HFFc6 (cell line): ENCODE data around the gene KCNK4. TPM values are rescaled to one million over a fixed set of nuclear protein-coding genes. Genes with fewer than 3 reads are reported as not detected.

ENCODE experiments used
- DNase-seq: peaks from one replicate; pipeline ENCODE4 v3.0.0-alpha.2; 2018
- H3K27ac Mint-ChIP-seq: 2 replicates; pipeline ENCODE4 v1.8.0; 2020; ENCODE audit warnings: mild to moderate bottlenecking, mixed read lengths
- H3K27me3 Mint-ChIP-seq: 2 replicates; pipeline ENCODE4 v1.8.0; 2021; ENCODE audit warnings: mild to moderate bottlenecking, moderate library complexity, mixed read lengths; ENCODE audit not compliant: insufficient read depth
- H3K36me3 Mint-ChIP-seq: 2 replicates; pipeline ENCODE4 v1.8.0; 2021; ENCODE audit warnings: low read depth, mixed read lengths
- H3K4me1 Mint-ChIP-seq: 2 replicates; pipeline ENCODE4 v1.8.0; 2020; ENCODE audit warnings: low read depth, mixed read lengths
- H3K4me3 Mint-ChIP-seq: 2 replicates; pipeline ENCODE4 v1.8.0; 2020; ENCODE audit warnings: mild to moderate bottlenecking, moderate library complexity, mixed read lengths
- H3K9me3 Mint-ChIP-seq: 2 replicates; pipeline ENCODE4 v1.8.0; 2020; ENCODE audit warnings: mild to moderate bottlenecking, mixed read lengths
- total RNA-seq, 6 experiments: library from RNA; stranded (reverse); fragmentation: NEBNext Ultra II Directional; extraction: Animal tissue kit (Norgen Biotek cat#: 25700); gene quantifications; 2 replicates in 1 of 6; 3 replicates in 5 of 6; pipeline ENCODE4 v1.2.3, GENCODE V29; 2021
- TF ChIP-seq, protein P1 (sequence below): fragments of 200-600 bp; sonication (generic); IDR thresholded peaks from 2 replicates; pipeline ENCODE4 v1.5.0; 2021; ENCODE audit warnings: antibody characterized with exemption, mild to moderate bottlenecking

The KCNK4 gene
- total RNA-seq, 6 experiments from 2014 or later: 0.14 TPM; not detected in 5

DNA sequence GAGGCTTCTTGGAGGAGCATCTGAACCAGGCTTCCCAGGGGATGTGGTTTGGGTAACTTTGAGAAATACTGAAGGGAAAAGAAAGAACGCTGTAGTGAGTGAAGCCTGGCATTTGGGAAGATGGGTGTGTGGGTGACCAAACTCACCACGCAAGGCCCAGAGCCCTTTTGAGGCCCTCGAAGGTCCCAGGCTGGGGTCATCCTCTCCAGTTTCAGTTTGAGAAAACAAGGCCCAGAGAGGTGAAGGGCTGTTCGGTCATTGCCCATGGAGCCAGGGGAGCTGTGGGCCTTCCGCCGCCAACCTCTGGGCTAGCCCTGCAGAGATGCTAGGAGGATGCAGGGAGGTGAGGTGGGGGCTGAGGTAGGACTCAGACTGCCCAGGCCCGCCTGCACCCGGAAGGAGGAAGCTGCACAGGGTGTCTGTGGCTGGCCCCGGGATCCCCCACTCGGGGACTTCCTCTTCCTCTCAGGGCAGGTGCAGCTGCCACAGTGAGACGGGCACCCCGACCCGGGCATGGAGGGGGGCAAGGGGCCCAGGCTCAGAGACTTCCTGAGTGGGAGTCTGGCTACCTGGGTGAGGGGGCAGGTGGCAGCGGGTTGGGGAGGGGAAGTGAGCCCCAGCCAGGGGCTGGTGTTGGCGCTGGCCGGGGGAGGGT is 48.8 kb downstream of the KCNK4 start, which contains the start of gene CCDC88B:
Gene CCDC88B (plus strand): TSS at position 451 of the 655 bp plus-strand sequence. CDS start 63 bp downstream, at position 514.
- Mint-ChIP-seq H3K36me3 (no peaks in the 10 kb centered on the region), H3K27me3 (peaks cover 5% of the 10 kb centered on the region; the same call in 1 of the 2 replicates), H3K4me3 (no peak within 1 kb of the TSS), H3K4me1 (peaks cover 8% of the 10 kb centered on the region), H3K9me3 (no peaks in the 10 kb centered on the region), H3K27ac (no peak within 1 kb of the TSS)
- no peak for DNase-seq
- TF ChIP-seq, protein P1, sequence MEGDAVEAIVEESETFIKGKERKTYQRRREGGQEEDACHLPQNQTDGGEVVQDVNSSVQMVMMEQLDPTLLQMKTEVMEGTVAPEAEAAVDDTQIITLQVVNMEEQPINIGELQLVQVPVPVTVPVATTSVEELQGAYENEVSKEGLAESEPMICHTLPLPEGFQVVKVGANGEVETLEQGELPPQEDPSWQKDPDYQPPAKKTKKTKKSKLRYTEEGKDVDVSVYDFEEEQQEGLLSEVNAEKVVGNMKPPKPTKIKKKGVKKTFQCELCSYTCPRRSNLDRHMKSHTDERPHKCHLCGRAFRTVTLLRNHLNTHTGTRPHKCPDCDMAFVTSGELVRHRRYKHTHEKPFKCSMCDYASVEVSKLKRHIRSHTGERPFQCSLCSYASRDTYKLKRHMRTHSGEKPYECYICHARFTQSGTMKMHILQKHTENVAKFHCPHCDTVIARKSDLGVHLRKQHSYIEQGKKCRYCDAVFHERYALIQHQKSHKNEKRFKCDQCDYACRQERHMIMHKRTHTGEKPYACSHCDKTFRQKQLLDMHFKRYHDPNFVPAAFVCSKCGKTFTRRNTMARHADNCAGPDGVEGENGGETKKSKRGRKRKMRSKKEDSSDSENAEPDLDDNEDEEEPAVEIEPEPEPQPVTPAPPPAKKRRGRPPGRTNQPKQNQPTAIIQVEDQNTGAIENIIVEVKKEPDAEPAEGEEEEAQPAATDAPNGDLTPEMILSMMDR: no peak

DNA sequence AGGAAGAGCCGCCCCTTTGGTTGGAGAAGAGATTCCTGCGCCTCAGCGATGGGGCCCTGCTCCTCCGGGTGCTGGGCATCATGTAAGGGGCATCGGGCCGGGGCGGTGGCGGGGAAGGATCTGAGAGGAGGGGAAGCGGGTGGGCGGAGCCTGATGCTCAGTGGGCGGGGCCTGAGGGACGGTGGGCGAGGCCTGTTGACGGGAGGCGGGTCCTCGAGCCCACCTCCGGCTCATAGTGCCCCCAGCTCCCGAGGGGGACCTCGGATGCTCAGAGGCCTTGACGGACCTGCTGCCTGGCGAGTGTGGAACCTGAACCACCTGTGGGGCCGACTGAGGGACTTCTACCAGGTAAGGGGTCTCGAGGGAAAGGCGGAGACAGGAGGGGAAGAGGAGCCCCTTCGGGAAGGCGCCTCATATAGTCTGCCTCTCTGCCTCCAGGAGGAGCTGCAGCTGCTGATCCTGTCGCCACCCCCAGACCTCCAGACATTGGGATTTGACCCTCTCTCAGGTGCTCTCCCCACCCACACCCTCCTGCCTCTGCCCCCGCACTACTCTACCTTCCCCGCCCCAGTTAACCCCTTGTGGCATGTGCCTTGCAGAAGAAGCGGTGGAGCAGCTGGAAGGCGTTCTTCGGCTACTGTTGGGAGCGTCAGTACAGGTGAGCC is 49.7 kb downstream of the KCNK4 start:
- Mint-ChIP-seq H3K4me3 (no peak overlapping the region), H3K27me3 (peaks cover 8% of the 10 kb centered on the region; the same call in 1 of the 2 replicates), H3K9me3 (no peaks in the 10 kb centered on the region), H3K36me3 (no peaks in the 10 kb centered on the region), H3K27ac (no peak overlapping the region), H3K4me1 (no peaks in the 10 kb centered on the region)
- TF ChIP-seq, protein P1: no peak; the same call in 1 of the 2 replicates
- no peak for DNase-seq

GRCh38 chr11:64341429-64341828 is 50.3 kb downstream of the KCNK4 start:
- no peak overlapping the region for H3K4me3 Mint-ChIP-seq

GRCh38 chr11:64341851-64342791 is 51.0 kb downstream of the KCNK4 start:
- H3K4me3 Mint-ChIP-seq: peak overlapping the region; percentile 66

More at GRCh38 chr11:64341429-64341828, 50.3 kb downstream of the KCNK4 start:
- TF ChIP-seq, protein P1: no peak
- Mint-ChIP-seq H3K36me3 (no peaks in the 10 kb centered on the region), H3K9me3 (no peaks in the 10 kb centered on the region), H3K27ac (no peak overlapping the region), H3K27me3 (peaks cover 8% of the 10 kb centered on the region; the same call in 1 of the 2 replicates), H3K4me1 (no peaks in the 10 kb centered on the region)
- DNase-seq: no peak

More at GRCh38 chr11:64341851-64342791, 51.0 kb downstream of the KCNK4 start:
- DNase-seq: peak; percentile 88
- Mint-ChIP-seq H3K36me3 (no peaks in the 10 kb centered on the region), H3K27me3 (peaks cover 8% of the 10 kb centered on the region; the same call in 1 of the 2 replicates), H3K4me1 (no peaks in the 10 kb centered on the region), H3K27ac (peak overlapping the region; percentile 68), H3K9me3 (no peaks in the 10 kb centered on the region)
- TF ChIP-seq, protein P1: peak; percentile 74
